IPS-NIHi7 (cell line): ENCODE results near the gene EXOC2.

Source experiments
- DNase-seq: peaks from one replicate; pipeline ENCODE4 v3.0.0; 2012; ENCODE audit warnings: mixed read lengths; ENCODE audit errors: extremely low spot score

EXOC2 gene

GRCh38 chr6:494394-494793 is 198.5 kb downstream of the EXOC2 start:
- DNase-seq: no peak

- DNase-seq: no peak
Measured at GRCh38 chr6:493840-494239, 199.1 kb downstream of the EXOC2 start.

- no peak for DNase-seq
Measured at GRCh38 chr6:492816-493414, 200.0 kb downstream of the EXOC2 start.

- no peak for DNase-seq
Measured at GRCh38 chr6:492178-492577, 200.8 kb downstream of the EXOC2 start.

- no peak for DNase-seq
Measured at GRCh38 chr6:491233-491632, 201.7 kb downstream of the EXOC2 start.

GRCh38 chr6:490251-491037 is 202.5 kb downstream of the EXOC2 start:
- DNase-seq: no peak

GRCh38 chr6:489762-490161 is 203.2 kb downstream of the EXOC2 start:
- DNase-seq: no peak

GRCh38 chr6:489001-489400 is 203.9 kb downstream of the EXOC2 start:
- no peak for DNase-seq

- DNase-seq: no peak
Measured at GRCh38 chr6:487956-488355, 205.0 kb downstream of the EXOC2 start.

- DNase-seq: no peak
Measured at GRCh38 chr6:485655-486170, 207.2 kb downstream of the EXOC2 start.

- no peak for DNase-seq
Measured at GRCh38 chr6:484746-485145, 208.2 kb downstream of the EXOC2 start.

- DNase-seq: no peak
Measured at GRCh38 chr6:484086-484745, 208.7 kb downstream of the EXOC2 start.

GRCh38 chr6:475314-475713 is 217.6 kb downstream of the EXOC2 start:
- no peak for DNase-seq

GRCh38 chr6:474453-475185 is 218.3 kb downstream of the EXOC2 start:
- DNase-seq: no peak

GRCh38 chr6:473768-474452 is 219.0 kb downstream of the EXOC2 start:
- DNase-seq: no peak

- no peak for DNase-seq
Measured at GRCh38 chr6:473356-473755, 219.6 kb downstream of the EXOC2 start.

- DNase-seq: no peak
Measured at GRCh38 chr6:470901-471448, 222.0 kb downstream of the EXOC2 start.

GRCh38 chr6:470051-470900 is 222.7 kb downstream of the EXOC2 start:
- DNase-seq: no peak

GRCh38 chr6:467671-468082 is 225.3 kb downstream of the EXOC2 start:
- DNase-seq: no peak

- no peak for DNase-seq
Measured at GRCh38 chr6:467111-467510, 225.8 kb downstream of the EXOC2 start.
